HG02970 (cell line): ENCODE measurements around the gene LINC01488.

Experiments
- ATAC-seq: cut with Tn5 transposase; IDR thresholded peaks from one replicate; pipeline ENCODE4 v1.9.1; 2021; ENCODE audit warnings: mild to moderate bottlenecking, moderate library complexity, moderate number of reproducible peaks; ENCODE audit not compliant: unreplicated experiment, low FRiP score

Gene LINC01488

GRCh38 chr11:69444381-69445130 lies 36.9 kb upstream of the LINC01488 start:
- ATAC-seq = no peak

- no peak for ATAC-seq
Measured at GRCh38 chr11:69445131-69445470, 36.4 kb upstream of the LINC01488 start.

GRCh38 chr11:69446108-69446507 lies 35.4 kb upstream of the LINC01488 start:
- ATAC-seq = no peak

- no peak for ATAC-seq
Measured at GRCh38 chr11:69447786-69448185, 33.7 kb upstream of the LINC01488 start.

GRCh38 chr11:69448471-69449284 lies 32.8 kb upstream of the LINC01488 start:
- no peak for ATAC-seq

- ATAC-seq = no peak
Measured at GRCh38 chr11:69449320-69450063, 32.0 kb upstream of the LINC01488 start.

GRCh38 chr11:69450064-69450856 lies 31.2 kb upstream of the LINC01488 start:
- ATAC-seq = no peak

- ATAC-seq = no peak
Measured at GRCh38 chr11:69450857-69451220, 30.6 kb upstream of the LINC01488 start.

GRCh38 chr11:69451289-69451688 lies 30.2 kb upstream of the LINC01488 start:
- no peak for ATAC-seq

- ATAC-seq = no peak
Measured at GRCh38 chr11:69452206-69452987, 29.1 kb upstream of the LINC01488 start.

- no peak for ATAC-seq
Measured at GRCh38 chr11:69453151-69453550, 28.3 kb upstream of the LINC01488 start.

GRCh38 chr11:69454018-69454417 lies 27.4 kb upstream of the LINC01488 start:
- ATAC-seq = no peak

GRCh38 chr11:69455969-69456368 lies 25.5 kb upstream of the LINC01488 start:
- no peak for ATAC-seq

- ATAC-seq = no peak
Measured at GRCh38 chr11:69456712-69457111, 24.8 kb upstream of the LINC01488 start.

GRCh38 chr11:69459848-69460539 lies 21.5 kb upstream of the LINC01488 start:
- ATAC-seq = no peak

- ATAC-seq = no peak
Measured at GRCh38 chr11:69460540-69461257, 20.8 kb upstream of the LINC01488 start.

GRCh38 chr11:69461272-69461962 lies 20.0 kb upstream of the LINC01488 start:
- ATAC-seq = no peak
